HUES64 (cell line): Measurements from ENCODE around the gene MDK.
"Not testable (repeated sequence)": the region's sequence is repeated elsewhere in the genome, so short reads cannot be mapped to it uniquely, and the experiment has no call there.

Experiments
- H3K27ac ChIP-seq: 2 replicates; pipeline ENCODE4 v1.7.0; 2013; ENCODE audit warnings: low read depth, low read length, inconsistent platforms
- H3K27me3 ChIP-seq: 2 replicates; pipeline ENCODE4 v1.6.1; 2013; ENCODE audit warnings: mild to moderate bottlenecking, low read length; ENCODE audit not compliant: insufficient read depth
- H3K36me3 ChIP-seq: 2 replicates; pipeline ENCODE4 v1.6.1; 2013; ENCODE audit warnings: mild to moderate bottlenecking, low read length; ENCODE audit not compliant: insufficient read depth
- H3K4me1 ChIP-seq: 2 replicates; pipeline ENCODE4 v1.6.1; 2013; ENCODE audit warnings: mild to moderate bottlenecking, low read length, moderate library complexity; ENCODE audit not compliant: insufficient read depth
- H3K4me3 ChIP-seq: 2 replicates; pipeline ENCODE4 v1.5.1; 2013; ENCODE audit warnings: mild to moderate bottlenecking, low read length, moderate library complexity
- H3K9ac ChIP-seq: 2 replicates; pipeline ENCODE4 v1.6.1; 2013; ENCODE audit warnings: mild to moderate bottlenecking, low read depth, low read length
- H3K9me3 ChIP-seq: 2 replicates; pipeline ENCODE4 v1.6.1; 2013; ENCODE audit warnings: low read depth, low read length; ENCODE audit not compliant: insufficient read depth
- WGBS: fragments of 150-250, 120-280 bp; methylation state at CpG from one replicate; pipeline ENCODE4 v1.1.7; 2013; ENCODE audit warnings: missing lambda C conversion rate; 5-methylcytosine and 5-hydroxymethylcytosine counted together

The MDK gene

GRCh38 chr11:46369458-46370152, 11.9 kb upstream of the MDK start:
- Histone ChIP-seq H3K4me3 (no peak overlapping the region), H3K27me3 (no peaks in the 10 kb centered on the region), H3K4me1 (peaks cover 7% of the 10 kb centered on the region; the same call in 1 of the 2 replicates), H3K27ac (peak overlapping the region; percentile 24; the same call in 1 of the 2 replicates), H3K9ac (no peak overlapping the region), H3K9me3 (no peaks in the 10 kb centered on the region), H3K36me3 (peaks cover 43% of the 10 kb centered on the region)
- 59% methylated on average over 25 of the region's 25 CpGs for WGBS

DNA sequence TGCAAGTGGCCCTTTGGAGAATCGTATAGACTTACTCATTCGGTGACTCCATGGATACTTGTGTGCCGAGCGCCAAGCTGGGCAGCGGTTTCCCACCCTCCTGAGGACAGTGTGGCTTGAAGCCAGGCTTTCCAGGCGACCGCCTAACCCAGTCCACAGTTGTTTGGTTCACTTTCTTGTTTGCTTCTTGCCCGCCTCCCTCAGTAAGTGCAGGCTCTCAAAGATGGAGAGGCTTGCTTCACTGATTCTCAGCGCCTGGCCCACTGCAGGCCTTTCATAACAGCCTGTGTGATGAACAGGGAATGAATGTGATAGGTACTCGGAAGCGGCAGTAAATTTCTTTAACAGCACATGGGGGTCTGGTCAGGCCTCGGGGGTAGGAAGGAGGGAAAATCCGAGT, 11.2 kb upstream of the MDK start:
- peaks cover 49% of the 10 kb centered on the region for H3K36me3 ChIP-seq
- WGBS = 97% methylated on average over 13 of the region's 13 CpGs
- H3K4me1 ChIP-seq = peaks cover 7% of the 10 kb centered on the region; the same call in 1 of the 2 replicates
- no peaks in the 10 kb centered on the region for H3K9me3 ChIP-seq
- no peak overlapping the region for H3K9ac ChIP-seq
- H3K27ac ChIP-seq = 0 out of 2 replicates have a peak overlapping the region, but pooled peaks have one; percentile 24
- H3K4me3 ChIP-seq = no peak overlapping the region
- H3K27me3 ChIP-seq = no peaks in the 10 kb centered on the region

DNA sequence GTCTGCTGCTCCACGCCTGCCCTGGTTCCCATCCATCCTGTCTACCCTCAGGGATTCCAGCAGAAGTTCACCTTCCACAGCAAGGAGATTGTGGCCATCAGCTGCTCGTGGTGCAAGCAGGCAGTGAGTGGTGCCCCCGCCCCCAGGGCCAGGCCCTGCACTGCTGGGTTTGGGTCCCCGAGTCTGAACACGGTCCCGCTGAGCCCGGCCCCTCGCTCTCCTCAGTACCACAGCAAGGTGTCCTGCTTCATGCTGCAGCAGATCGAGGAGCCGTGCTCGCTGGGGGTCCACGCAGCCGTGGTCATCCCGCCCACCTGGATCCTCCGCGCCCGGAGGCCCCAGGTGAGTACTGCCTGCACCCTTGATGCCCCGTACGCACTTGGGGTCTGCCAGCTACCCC, 10.2 kb upstream of the MDK start:
- H3K27me3 ChIP-seq, H3K4me1 ChIP-seq, H3K9ac ChIP-seq, H3K27ac ChIP-seq, H3K4me3 ChIP-seq, H3K9me3 ChIP-seq: not testable (repeated sequence)
- H3K36me3 ChIP-seq = peaks cover 60% of the 10 kb centered on the region
- 93% methylated on average over 19 of the region's 19 CpGs for WGBS

DNA sequence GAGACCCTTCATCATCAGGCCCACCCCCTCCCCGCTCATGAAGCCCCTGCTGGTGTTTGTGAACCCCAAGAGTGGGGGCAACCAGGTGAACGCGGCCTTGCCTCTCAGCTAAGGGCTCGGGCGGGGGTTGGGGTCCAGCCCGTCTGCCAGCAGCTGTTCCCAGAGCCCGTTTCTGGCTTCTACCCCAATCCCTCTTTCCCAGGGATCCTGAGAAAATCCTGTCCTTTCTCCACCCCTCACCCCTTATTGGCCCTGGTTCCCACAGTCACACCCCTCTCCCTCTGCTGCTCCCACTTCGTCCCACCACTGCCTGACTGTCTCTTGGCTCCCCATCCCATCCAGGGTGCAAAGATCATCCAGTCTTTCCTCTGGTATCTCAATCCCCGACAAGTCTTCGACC, 9.4 kb upstream of the MDK start:
- Histone ChIP-seq H3K27ac (no peak overlapping the region), H3K27me3 (no peaks in the 10 kb centered on the region), H3K4me1 (peaks cover 7% of the 10 kb centered on the region; the same call in 1 of the 2 replicates), H3K4me3 (no peak overlapping the region), H3K9ac (no peak overlapping the region), H3K9me3 (no peaks in the 10 kb centered on the region), H3K36me3 (peaks cover 67% of the 10 kb centered on the region)
- 90% methylated on average over 10 of the region's 10 CpGs for WGBS

GRCh38 chr11:46372501-46372900, 9.0 kb upstream of the MDK start:
- H3K27me3 ChIP-seq = not testable (repeated sequence)
- 95% methylated on average over 15 of the region's 15 CpGs for WGBS
- H3K36me3 ChIP-seq = peaks cover 71% of the 10 kb centered on the region

DNA sequence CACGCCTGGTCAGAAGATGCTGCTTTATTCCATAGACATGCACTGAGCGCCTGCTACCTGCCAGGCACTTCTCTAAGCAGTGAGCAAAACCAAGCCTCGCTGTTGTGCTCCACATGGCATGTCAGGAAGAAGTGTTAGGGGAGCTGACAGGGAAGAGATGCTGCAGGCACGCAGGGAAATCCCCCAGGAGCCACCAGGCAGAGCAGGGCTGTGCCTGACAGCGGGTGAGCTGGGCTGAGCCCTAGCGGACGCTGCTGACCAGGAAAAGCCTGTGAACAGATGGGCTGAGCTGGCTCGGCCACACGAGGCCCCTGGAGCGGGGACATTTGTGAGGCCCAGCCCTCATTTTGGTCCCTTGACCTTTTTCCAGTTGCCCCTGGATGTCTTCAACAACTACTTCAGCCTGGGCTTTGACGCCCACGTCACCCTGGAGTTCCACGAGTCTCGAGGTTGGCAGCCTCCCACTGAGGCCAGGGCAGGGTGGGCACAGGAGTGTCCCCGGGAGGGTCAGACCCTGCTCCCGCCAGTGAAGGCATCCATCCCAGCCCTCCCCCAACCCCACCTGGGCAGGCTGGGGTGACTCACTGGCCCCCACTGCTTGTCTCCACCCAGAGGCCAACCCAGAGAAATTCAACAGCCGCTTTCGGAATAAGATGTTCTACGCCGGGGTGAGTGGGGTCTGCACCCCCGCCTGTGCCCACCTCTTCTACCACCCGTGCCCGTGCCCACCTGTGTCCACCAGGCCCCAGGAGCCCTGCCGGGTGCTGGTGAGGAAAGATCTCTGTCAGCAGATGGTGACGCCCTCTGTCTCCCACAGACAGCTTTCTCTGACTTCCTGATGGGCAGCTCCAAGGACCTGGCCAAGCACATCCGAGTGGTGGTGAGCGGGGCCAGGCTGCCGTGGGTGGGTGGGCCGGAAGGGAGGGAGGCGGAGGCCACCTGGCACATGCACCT, 7.4 kb upstream of the MDK start:
- Histone ChIP-seq H3K4me1 (peaks cover 9% of the 10 kb centered on the region; the same call in 1 of the 2 replicates), H3K27ac (no peak overlapping the region), H3K4me3 (no peak overlapping the region), H3K9ac (no peak overlapping the region), H3K9me3 (no peaks in the 10 kb centered on the region), H3K27me3 (no peaks in the 10 kb centered on the region), H3K36me3 (peaks cover 65% of the 10 kb centered on the region)
- 94% methylated on average over 30 of the region's 30 CpGs for WGBS

More at GRCh38 chr11:46372501-46372900, 9.0 kb upstream of the MDK start:
- not testable (repeated sequence) for H3K4me3 ChIP-seq, H3K27ac ChIP-seq, H3K9me3 ChIP-seq, H3K4me1 ChIP-seq, H3K9ac ChIP-seq

DNA sequence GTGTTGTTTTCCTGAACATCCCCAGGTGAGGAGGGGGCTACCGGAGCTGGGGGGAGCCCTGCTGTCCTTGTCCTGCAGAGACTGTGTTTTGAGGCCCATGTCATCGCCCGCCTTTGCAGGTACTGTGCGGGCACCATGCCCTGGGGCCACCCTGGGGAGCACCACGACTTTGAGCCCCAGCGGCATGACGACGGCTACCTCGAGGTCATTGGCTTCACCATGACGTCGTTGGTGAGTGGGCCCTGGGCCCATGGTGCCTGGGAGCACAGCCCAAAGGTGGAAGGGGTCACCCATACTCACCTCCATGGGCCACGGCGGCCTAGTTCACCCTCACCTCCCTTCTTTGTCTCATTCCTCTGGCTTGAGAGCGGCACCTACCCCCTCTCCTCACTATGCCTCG, 6.7 kb upstream of the MDK start:
- no peak overlapping the region for H3K4me3 ChIP-seq
- H3K4me1 ChIP-seq = peaks cover 12% of the 10 kb centered on the region; the same call in 1 of the 2 replicates
- WGBS = 96% methylated on average over 15 of the region's 15 CpGs
- H3K9me3 ChIP-seq = no peaks in the 10 kb centered on the region
- H3K9ac ChIP-seq = no peak overlapping the region
- no peaks in the 10 kb centered on the region for H3K27me3 ChIP-seq
- H3K27ac ChIP-seq = no peak overlapping the region
- H3K36me3 ChIP-seq = peaks cover 64% of the 10 kb centered on the region

DNA sequence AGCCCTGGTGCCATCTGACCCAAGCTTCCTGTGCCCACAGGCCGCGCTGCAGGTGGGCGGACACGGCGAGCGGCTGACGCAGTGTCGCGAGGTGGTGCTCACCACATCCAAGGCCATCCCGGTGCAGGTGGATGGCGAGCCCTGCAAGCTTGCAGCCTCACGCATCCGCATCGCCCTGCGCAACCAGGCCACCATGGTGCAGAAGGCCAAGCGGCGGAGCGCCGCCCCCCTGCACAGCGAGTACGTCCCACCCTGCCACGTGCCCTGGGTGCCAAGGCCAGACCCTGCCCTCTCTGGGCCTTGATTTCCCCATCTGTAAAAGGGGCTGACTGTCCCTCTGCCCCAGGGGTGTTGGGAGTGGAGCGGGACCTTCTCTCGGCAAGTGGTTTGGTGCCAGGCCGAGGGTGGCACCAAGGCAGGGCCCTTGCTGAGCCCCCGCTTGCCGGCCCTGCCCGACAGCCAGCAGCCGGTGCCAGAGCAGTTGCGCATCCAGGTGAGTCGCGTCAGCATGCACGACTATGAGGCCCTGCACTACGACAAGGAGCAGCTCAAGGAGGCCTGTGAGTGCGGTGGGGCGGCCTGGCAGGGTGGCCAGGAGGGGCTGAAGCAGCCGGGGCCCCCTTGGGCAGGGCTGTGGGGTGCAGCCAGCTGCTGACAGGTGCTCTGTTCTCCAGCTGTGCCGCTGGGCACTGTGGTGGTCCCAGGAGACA, 5.9 kb upstream of the MDK start:
- WGBS = 97% methylated on average over 38 of the region's 38 CpGs
- H3K27me3 ChIP-seq = no peaks in the 10 kb centered on the region
- H3K4me1 ChIP-seq = peaks cover 8% of the 10 kb centered on the region; the same call in 1 of the 2 replicates
- H3K9ac ChIP-seq = no peak overlapping the region
- no peaks in the 10 kb centered on the region for H3K9me3 ChIP-seq
- peaks cover 57% of the 10 kb centered on the region for H3K36me3 ChIP-seq
- H3K4me3 ChIP-seq = no peak overlapping the region
- no peak overlapping the region for H3K27ac ChIP-seq

DNA sequence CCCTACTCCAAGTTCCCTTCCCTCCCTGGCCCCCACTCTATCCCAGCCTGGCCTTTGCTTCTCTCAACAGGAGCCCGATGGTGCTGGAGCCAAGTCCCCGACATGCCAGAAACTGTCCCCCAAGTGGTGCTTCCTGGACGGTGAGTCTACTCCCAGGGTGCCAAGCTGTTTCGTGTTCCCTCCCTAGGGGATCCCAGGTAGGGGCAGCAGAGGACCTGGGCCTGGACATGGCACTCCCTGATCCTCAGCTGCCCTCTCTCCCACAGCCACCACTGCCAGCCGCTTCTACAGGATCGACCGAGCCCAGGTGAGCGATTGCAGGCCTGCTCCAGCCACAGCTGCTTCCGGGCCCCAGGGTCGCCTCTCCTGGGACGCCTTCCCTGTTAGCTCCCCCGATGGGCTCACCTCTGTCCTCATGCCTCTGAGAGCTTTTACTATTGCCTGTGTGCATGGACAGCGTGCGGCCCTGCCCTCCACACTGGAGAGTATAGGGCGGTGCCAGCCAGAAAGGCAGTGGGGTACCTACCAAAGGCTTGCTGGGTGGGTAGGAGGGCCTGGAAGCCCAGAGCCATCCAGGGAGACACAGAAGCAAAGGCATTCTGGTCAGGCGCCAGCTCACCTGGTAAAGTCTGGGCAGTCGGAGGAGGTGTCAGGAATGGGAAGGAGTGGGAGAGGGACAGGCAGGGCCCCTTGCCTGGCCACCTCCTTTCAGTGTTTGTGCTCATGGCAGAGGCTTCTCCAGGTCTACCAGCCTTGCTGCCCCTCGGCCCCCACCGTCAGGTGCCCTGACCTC, 5.0 kb upstream of the MDK start:
- peaks cover 57% of the 10 kb centered on the region for H3K36me3 ChIP-seq
- H3K27ac ChIP-seq = no peak overlapping the region
- H3K4me1 ChIP-seq = peaks cover 8% of the 10 kb centered on the region; the same call in 1 of the 2 replicates
- 94% methylated on average over 19 of the region's 19 CpGs for WGBS
- no peaks in the 10 kb centered on the region for H3K27me3 ChIP-seq
- no peak overlapping the region for H3K9ac ChIP-seq
- H3K4me3 ChIP-seq = no peak overlapping the region
- no peaks in the 10 kb centered on the region for H3K9me3 ChIP-seq

DNA sequence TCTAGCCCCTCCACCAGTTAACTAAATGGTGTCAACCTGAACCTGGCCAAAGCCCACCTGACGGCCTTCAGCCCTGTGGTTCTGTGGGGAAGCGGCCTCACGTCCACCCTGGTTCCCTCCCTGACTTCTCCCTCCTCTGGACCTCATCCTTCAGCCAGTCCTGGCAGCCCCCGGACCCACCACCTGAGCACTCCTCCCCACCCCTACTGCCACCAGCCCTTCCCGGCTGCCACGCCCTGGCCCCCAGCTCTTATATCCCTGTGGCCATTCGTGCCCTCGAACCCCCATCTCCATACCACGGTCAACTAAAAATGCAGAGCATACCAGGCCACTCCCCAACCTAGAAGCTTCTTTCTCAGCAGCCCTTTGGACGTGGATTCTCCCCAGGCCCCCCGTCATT, 4.2 kb upstream of the MDK start:
- WGBS = 92% methylated on average over 11 of the region's 11 CpGs
- no peaks in the 10 kb centered on the region for H3K27me3 ChIP-seq
- H3K36me3 ChIP-seq = peaks cover 50% of the 10 kb centered on the region

More for the DNA sequence above, 4.2 kb upstream of the MDK start:
- no peaks in the 10 kb centered on the region for H3K9me3 ChIP-seq
- H3K4me3 ChIP-seq = no peak overlapping the region
- H3K9ac ChIP-seq = no peak overlapping the region
- H3K4me1 ChIP-seq = peaks cover 8% of the 10 kb centered on the region; the same call in 1 of the 2 replicates
- H3K27ac ChIP-seq = no peak overlapping the region
